Panc1 (cell line): ENCODE measurements around the gene HNRNPU. TPM values are rescaled to one million over a fixed set of nuclear protein-coding genes. Genes with fewer than 3 reads are reported as not detected.

Experiments used
- ATAC-seq: fragments of 200-7000 bp; cut with Tn5 transposase; 2 replicates; pipeline ENCODE4 v1.9.1; 2020; ENCODE audit warnings: mild to moderate bottlenecking, moderate library complexity
- BruUV-seq: library from RNA; stranded (reverse); fragments of 400-500 nt; replicated peaks from 2 replicates; lab custom pipeline; 2021; lab: Mats Ljungman, UMichigan
- CTCF ChIA-PET: fragments of 300-600 bp; sonication (Branson Sonifier 250); formaldehyde crosslinking; loops from one replicate; lab custom pipeline; 2022; ENCODE audit warnings: antibody characterized with exemption; lab: Charles Lee
- POLR2A ChIA-PET: fragments of 300-600 bp; sonication (Branson Sonifier 250); formaldehyde crosslinking; loops from one replicate; lab custom pipeline; 2022; ENCODE audit warnings: antibody characterized with exemption; lab: Charles Lee
- DNase-seq: peaks from one replicate; pipeline ENCODE4 v3.0.0-alpha.2; 2010; ENCODE audit warnings: low read depth, low spot score
- H3K27ac ChIP-seq: 2 replicates; pipeline ENCODE4 v1.5.1; 2011; ENCODE audit warnings: mild to moderate bottlenecking, low read length, inconsistent platforms
- H3K27me3 ChIP-seq: fragments of 200-500 bp; sonication (Bioruptor generic); 2 replicates; pipeline ENCODE4 v1.6.0; 2014; ENCODE audit warnings: low read length, inconsistent platforms; ENCODE audit not compliant: control insufficient read depth, insufficient read depth
- H3K36me3 ChIP-seq: fragments of 200-500 bp; sonication (Bioruptor generic); 2 replicates; pipeline ENCODE4 v1.5.1; 2014; ENCODE audit warnings: inconsistent platforms, mild to moderate bottlenecking, low read length, moderate library complexity; ENCODE audit not compliant: control insufficient read depth, insufficient read depth
- H3K4me1 ChIP-seq: 2 replicates; pipeline ENCODE4 v1.5.1; 2011; ENCODE audit warnings: inconsistent platforms, mild to moderate bottlenecking, low read length, moderate library complexity; ENCODE audit not compliant: control insufficient read depth, insufficient read depth
- H3K4me3 ChIP-seq, 2 experiments: 2 replicates each; pipeline ENCODE4 v1.5.1; 2011 to 2012; ENCODE audit warnings: low read depth in 2 of 2, low read length in 2 of 2, mild to moderate bottlenecking in 2 of 2, inconsistent platforms in 1 of 2, moderate library complexity in 1 of 2
- H3K9me3 ChIP-seq: fragments of 200-500 bp; sonication (Bioruptor generic); 2 replicates; pipeline ENCODE4 v1.5.1; 2014; ENCODE audit warnings: low read depth, mild to moderate bottlenecking, inconsistent platforms, low read length, moderate library complexity; ENCODE audit not compliant: control insufficient read depth, insufficient read depth
- CTCF ChIP-seq: fragments of 450-650 bp; IDR thresholded peaks from 2 replicates; pipeline ENCODE4 v1.5.1; 2017; ENCODE audit warnings: mild to moderate bottlenecking
- POLR2AphosphoS5 ChIP-seq: IDR thresholded peaks from 2 replicates; pipeline ENCODE4 v1.6.1; 2012; ENCODE audit warnings: mild to moderate bottlenecking, low read depth, low read length, moderate library complexity
- SIN3A ChIP-seq: IDR thresholded peaks from 2 replicates; pipeline ENCODE4 v1.6.1; 2012; ENCODE audit warnings: low read depth, mild to moderate bottlenecking, low read length, moderate library complexity, borderline replicate concordance; ENCODE audit not compliant: insufficient read depth
- TCF7L2 ChIP-seq: IDR thresholded peaks from 2 replicates; pipeline ENCODE4 v1.6.1; 2011; ENCODE audit warnings: mild to moderate bottlenecking, low read depth, low read length, inconsistent platforms
- in situ Hi-C: cut with HindIII; loops from 2 replicates; pipeline ENCODE4 v1.10.0; 2016; ENCODE audit warnings: low sequenced_read_pairs, low pct_unique_long_range_greater_than_20kb
- intact Hi-C: fragments of 100-400 bp; cut with micrococcal nuclease; formaldehyde crosslinking; loops from one replicate; pipeline ENCODE4 v1.10.0; 2022; ENCODE audit not compliant: unreplicated experiment
- total RNA-seq: library from RNA; stranded (reverse); gene quantifications from one replicate; pipeline ENCODE4 v1.2.1, GENCODE V29; 2021; ENCODE audit not compliant: unreplicated experiment
- TF ChIP-seq, protein P1 (sequence below), 2 experiments: IDR thresholded peaks; 2 replicates each; pipeline ENCODE4 v1.6.1; 2011 to 2012; ENCODE audit warnings: low read depth in 2 of 2, control low read depth in 1 of 2, low read length in 1 of 2, mild to moderate bottlenecking in 1 of 2, moderate library complexity in 1 of 2; ENCODE audit not compliant: insufficient read depth in 1 of 2

Gene HNRNPU
- total RNA-seq, 1 experiment from 2014 or later: 361 TPM

DNA sequence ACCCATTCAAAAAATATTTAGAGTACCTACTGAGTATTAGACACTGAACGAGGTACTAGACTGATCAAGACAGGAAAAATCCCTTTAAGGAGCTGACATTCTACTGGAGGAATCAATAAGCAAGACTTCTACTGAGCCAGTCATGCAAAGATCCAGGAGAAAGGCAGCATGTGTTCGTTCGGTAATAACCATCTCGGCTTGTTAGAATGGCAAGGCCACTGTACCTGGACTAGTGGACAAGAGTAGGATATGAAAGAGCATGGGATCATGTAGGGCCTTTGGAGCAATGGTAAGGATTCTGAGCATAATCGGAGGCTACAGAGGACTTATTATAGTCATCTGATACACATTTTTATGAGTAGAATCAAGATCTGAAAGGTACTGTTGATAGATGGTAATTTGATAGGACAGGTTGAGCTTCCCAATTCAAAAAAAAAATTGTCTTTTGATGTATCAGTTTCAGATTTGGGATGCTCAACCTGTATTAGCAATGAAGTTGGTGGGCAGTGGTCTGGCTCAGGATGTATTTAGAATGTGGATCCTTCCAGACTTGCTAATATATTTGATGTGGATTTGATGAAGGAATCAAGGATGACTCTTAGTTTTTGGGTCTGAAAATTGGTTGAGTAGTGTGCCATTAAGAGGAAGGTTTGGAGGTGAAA, 26.6 kb downstream of the HNRNPU start:
- peaks cover 60% of the 10 kb centered on the region for H3K4me1 ChIP-seq
- H3K27me3 ChIP-seq: no peaks in the 10 kb centered on the region
- peak overlapping the region; percentile 67 to 96 for H3K4me3 ChIP-seq
- ATAC-seq: no peak
- no peaks in the 10 kb centered on the region for H3K9me3 ChIP-seq
- peaks cover 22% of the 10 kb centered on the region for H3K36me3 ChIP-seq
- POLR2A ChIA-PET: interaction anchor here (0.7 kb wide), 2 partner anchors 27 to 32 kb away, joined by 3 to 5 read pairs; partner anchors contain the start of gene HNRNPU
- CTCF ChIA-PET: no interaction called here
- H3K27ac ChIP-seq: peak overlapping the region; percentile 95
- in situ Hi-C loops: no loop called here
- no TSS peak for BruUV-seq
- DNase-seq: no peak
- no peak for TF ChIP-seq CTCF
- no peak for TF ChIP-seq SIN3A
- no peak for TF ChIP-seq TCF7L2
- TF ChIP-seq POLR2AphosphoS5: peak; percentile 75
- intact Hi-C loops: loop anchor here (5.0 kb wide), 1 partner anchor 205 kb away; no protein-coding TSS in a partner anchor

GRCh38 chr1:244836584-244836983, 27.8 kb downstream of the HNRNPU start:
- peaks cover 49% of the 10 kb centered on the region for H3K4me1 ChIP-seq
- intact Hi-C loops (loop anchor here (5.0 kb wide), 1 partner anchor 206 kb away; no protein-coding TSS in a partner anchor), in situ Hi-C loops (no loop called here)
- H3K27me3 ChIP-seq: no peaks in the 10 kb centered on the region
- POLR2A ChIA-PET: interaction anchor here (0.8 kb wide), 1 partner anchor 28 kb away, joined by 5 read pairs; the partner anchor contains the start of gene HNRNPU
- peaks cover 11% of the 10 kb centered on the region for H3K36me3 ChIP-seq
- no peaks in the 10 kb centered on the region for H3K9me3 ChIP-seq
- peak overlapping the region; percentile 95 for H3K27ac ChIP-seq
- TF ChIP-seq, protein P1, sequence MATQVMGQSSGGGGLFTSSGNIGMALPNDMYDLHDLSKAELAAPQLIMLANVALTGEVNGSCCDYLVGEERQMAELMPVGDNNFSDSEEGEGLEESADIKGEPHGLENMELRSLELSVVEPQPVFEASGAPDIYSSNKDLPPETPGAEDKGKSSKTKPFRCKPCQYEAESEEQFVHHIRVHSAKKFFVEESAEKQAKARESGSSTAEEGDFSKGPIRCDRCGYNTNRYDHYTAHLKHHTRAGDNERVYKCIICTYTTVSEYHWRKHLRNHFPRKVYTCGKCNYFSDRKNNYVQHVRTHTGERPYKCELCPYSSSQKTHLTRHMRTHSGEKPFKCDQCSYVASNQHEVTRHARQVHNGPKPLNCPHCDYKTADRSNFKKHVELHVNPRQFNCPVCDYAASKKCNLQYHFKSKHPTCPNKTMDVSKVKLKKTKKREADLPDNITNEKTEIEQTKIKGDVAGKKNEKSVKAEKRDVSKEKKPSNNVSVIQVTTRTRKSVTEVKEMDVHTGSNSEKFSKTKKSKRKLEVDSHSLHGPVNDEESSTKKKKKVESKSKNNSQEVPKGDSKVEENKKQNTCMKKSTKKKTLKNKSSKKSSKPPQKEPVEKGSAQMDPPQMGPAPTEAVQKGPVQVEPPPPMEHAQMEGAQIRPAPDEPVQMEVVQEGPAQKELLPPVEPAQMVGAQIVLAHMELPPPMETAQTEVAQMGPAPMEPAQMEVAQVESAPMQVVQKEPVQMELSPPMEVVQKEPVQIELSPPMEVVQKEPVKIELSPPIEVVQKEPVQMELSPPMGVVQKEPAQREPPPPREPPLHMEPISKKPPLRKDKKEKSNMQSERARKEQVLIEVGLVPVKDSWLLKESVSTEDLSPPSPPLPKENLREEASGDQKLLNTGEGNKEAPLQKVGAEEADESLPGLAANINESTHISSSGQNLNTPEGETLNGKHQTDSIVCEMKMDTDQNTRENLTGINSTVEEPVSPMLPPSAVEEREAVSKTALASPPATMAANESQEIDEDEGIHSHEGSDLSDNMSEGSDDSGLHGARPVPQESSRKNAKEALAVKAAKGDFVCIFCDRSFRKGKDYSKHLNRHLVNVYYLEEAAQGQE (IDR thresholded peaks at IDR 0.05; ENCODE audit: insufficient read depth in 1 of 2, low read depth in 2 of 2, low read length in 1 of 2): no peak
- no peak for TF ChIP-seq POLR2AphosphoS5
- TF ChIP-seq TCF7L2: no peak
- TF ChIP-seq SIN3A: no peak
- TF ChIP-seq CTCF: no peak
- CTCF ChIA-PET: no interaction called here
- no peak for DNase-seq
- BruUV-seq: no TSS peak
- ATAC-seq: no peak
- peak overlapping the region; percentile 67 to 96 for H3K4me3 ChIP-seq
